ENCODE measurements around the gene GREB1.

GREB1 gene

DNA sequence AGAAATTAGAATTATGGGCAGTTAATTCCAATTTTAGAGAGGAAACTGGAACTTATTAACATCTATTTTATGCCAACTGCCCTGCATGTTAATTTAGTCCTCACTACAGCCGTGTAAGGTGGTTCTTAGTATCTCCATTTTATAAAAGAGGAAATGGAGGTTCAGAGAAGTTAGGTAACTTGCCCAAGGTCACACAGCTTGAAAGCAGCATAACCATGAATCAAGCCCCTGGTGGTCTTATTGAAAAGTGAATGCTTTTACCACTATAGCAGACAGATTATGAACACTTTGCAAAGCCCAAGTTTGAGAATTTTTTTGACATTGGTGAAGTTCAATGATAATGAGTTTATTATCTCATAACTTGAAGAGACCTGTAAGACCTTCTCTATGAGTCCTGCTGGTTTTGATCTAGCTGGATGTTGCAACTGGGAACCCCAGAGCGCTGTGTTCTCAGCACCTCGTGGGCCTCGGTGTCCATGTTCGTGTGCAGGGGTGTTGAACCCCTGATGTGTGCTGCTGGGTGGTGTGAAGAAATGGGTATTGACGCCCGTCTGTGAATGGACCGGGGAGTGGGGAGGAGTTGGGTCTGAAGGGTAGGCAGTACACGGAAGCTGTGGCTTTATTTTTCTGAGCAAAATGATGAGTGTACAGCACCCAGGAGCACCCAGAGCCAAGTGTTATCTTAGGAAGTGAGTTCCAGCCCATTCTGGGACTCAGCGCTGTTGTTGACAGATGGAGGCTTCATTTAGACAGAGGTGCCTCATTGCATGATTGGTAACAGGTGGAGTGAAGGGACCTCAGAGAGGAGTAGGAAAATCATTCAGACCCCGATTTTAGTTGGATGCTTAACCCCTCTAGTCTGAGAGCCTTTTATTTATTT lies 9.7 kb downstream of the GREB1 start:
- FAIRE-seq, result no peak
- TF ChIP-seq CTCF (IDR thresholded peaks at IDR 0.05; ENCODE audit: insufficient read depth, missing control alignments), result no peak
- DNase-seq (ENCODE audit: insufficient read length, low spot score), result no peak

- FAIRE-seq (no peak), DNase-seq (ENCODE audit: insufficient read length, low spot score) (no peak)
- TF ChIP-seq CTCF (IDR thresholded peaks at IDR 0.05; ENCODE audit: insufficient read depth, missing control alignments), result no peak
These were observed 12.2 kb downstream of the GREB1 start for GRCh38 chr2:11546072-11546471.

DNA sequence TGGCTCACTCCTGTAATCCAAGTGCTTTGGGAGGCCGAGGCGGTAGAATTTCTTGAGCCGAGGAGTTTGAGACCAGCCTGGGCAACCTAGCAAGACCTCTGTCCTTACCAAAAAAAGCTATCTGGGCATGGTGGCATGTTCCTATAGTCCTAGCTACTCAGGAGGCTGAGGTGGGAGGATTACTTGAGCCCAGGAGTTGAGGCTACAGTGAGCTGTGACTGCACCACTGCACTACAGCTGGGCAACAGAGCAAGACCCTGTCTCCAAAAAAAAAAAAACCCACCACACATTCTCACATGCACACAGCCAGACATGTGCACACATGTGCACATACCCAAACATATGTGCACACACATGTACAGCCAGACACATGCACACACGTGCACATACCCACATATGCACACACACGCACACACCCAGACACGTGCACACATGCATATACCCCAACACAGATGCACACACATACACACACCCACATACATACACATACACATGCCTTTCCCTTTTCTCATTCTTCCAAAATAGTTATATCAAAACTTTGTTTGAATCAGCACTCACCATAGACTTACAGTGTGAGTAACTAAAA lies 14.2 kb downstream of the GREB1 start:
- FAIRE-seq, result no peak

GRCh38 chr2:11550302-11550701 lies 16.5 kb downstream of the GREB1 start:
- FAIRE-seq (no peak), DNase-seq (ENCODE audit: insufficient read length, low spot score) (no peak)
- no peak for TF ChIP-seq CTCF (IDR thresholded peaks at IDR 0.05; ENCODE audit: insufficient read depth, missing control alignments)

More for the DNA sequence above, 14.2 kb downstream of the GREB1 start:
- no peak for DNase-seq (ENCODE audit: insufficient read length, low spot score)
- TF ChIP-seq CTCF (IDR thresholded peaks at IDR 0.05; ENCODE audit: insufficient read depth, missing control alignments), result no peak

- no peak for TF ChIP-seq CTCF (IDR thresholded peaks at IDR 0.05; ENCODE audit: insufficient read depth, missing control alignments)
- DNase-seq (ENCODE audit: insufficient read length, low spot score) (no peak), FAIRE-seq (no peak)
These were observed 17.2 kb downstream of the GREB1 start for GRCh38 chr2:11550901-11551568.

GRCh38 chr2:11551569-11552259 lies 17.9 kb downstream of the GREB1 start:
- DNase-seq (ENCODE audit: insufficient read length, low spot score) (no peak), FAIRE-seq (no peak)
- no peak for TF ChIP-seq CTCF (IDR thresholded peaks at IDR 0.05; ENCODE audit: insufficient read depth, missing control alignments)

All from D721Med (cell line).